Measurements from ENCODE around the gene LEMD3.
"Not testable (repeated sequence)": the region's sequence is repeated elsewhere in the genome, so short reads cannot be mapped to it uniquely, and the experiment has no call there.

The LEMD3 gene

DNA sequence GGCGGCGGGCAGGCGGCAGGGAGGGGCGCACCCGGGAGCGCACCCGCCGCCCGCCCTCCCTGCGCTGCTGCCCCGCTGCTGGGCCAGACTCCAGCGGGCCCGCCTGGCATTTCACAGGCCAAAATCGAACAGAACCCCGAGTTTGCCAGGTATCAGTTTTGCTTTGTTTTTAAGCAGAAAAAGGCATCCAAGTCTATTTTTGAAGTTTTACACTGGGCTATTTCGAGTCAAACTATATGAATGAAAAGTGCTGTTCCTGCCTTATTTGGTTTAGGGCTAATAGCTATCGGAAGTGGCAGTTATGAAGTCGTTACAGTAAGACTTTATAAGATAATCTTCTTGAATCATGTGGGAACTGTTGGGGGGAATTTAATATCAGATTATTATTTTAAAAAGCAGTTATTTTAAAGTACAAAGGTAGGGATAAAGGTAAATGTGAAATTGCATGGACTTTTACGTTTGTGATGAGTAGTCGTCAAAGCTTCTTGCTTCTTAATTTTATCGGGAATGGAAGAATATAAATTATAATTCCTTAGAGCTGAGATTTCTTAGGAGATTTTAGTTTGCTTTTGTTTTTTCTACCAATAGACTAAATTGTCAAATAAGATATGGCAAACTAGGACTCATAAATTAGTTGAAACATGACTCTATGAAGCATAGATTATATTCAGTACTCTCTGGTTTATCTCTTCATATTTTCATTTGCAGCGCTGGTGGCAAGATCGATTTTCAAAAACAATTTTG lies 110.2 kb downstream of the LEMD3 start:
- no peak for DNase-seq

DNA sequence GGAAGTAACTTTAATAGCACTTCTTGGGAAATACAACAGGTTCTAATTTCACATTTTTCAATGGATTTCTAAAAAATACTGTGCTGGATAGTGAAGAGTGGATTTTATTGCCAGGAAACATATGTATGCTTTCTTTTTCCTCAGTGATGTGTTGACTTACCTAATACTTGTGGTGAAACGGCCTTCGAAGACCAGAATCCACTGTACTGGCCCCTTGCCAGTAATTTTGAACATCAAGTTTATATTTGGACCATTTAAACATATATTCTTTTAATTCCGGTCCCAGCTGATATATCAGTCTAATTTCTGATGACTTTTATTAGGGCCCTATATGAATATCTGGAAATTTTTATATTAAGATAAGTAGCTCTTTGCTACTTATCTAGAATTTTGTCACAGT lies 110.9 kb downstream of the LEMD3 start:
- DNase-seq, result no peak

DNA sequence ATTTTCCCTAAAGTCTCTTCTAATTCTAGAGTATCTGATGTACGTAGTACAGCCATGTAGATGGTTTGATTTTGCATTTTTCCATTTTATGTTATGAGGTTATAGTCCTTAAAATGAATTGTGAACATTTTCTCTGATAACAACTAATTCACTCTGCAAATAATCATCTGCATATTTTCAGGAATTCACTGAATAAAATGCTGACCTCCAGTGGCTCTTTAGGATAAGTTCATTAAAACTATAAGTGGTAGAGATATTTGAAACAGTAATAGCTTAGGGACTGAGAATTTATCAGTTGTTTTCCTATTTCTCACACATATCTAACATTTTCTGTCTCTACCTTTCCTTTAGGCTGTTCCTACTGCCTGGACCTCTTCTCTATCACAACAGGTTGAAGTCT lies 113.5 kb downstream of the LEMD3 start:
- no peak for DNase-seq

DNA sequence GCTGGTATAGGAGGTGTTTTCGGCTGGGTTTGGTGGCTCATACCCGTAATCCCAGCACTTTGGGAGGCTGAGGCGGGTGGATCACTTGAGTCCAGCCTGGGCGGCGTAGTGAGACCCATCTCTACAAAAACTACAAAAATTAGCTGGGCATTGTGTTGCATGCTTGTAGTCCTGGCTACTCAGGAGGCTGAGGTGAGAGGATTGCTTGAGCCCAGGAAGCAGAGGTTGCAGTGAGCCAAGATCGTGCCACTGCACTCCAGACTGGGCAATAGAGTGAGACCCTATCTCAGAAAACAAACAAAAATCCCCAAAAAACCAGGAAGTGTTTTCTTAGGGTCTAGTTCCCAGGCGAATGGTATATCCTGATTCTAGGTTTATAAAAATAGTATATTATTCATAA lies 116.1 kb downstream of the LEMD3 start:
- not testable (repeated sequence) for DNase-seq

DNA sequence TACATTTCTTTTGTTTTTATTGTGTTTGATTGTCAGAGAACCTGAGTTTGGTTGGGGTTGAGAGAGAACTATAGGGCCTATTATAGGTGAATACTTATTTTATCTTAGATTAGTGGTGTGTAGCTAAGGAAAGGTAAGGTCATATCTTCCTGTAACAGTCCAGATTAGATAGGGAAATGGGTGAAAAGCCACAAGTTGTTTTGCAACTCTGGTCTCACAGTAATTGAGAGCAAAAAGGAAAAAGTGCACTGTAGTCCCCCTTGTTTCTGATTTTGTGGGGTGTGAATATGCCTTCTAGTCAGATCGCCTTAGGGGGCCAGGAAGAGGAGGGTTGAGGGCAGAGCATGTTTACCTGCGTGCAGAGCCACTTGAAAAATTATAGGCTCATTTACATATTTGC lies 118.0 kb downstream of the LEMD3 start:
- no peak for DNase-seq

DNA sequence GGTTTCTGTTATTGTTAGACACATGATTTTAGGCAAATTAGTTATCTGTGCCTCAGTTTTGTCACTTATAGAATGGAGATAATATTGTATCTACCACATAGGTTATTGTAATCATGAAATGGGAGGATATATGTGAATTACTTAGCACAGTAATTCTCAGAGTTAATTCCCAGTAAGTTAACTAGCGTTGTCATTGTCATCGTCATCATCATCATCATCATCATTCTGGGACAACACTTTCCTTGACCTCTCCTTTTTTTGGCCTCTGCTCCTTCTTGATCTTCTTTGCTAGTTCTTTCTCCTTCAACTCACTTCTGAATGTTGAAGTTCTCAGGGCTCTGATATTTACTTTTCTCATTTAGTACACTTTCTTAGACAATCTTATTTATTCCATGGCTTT lies 122.9 kb downstream of the LEMD3 start:
- no peak for DNase-seq

DNA sequence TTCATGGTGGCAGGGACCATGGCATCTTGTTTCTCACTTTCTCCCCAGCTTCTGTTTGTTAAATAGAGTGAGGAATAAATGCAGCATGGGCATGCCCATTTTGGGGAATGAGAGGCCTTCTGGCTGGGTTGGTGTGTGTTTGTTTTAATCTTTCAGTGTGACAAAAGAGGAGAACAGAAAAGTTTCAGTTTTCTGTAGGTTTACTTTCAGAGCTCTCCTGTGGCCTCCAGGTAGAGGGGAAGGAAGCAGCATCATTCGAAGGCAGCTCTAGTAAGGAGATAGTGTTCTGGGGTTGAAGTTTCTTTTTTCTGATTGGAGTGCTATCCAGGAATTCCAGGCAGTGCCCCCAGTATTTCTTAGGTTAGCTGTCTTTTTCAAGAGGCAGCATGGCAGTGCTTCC lies 124.4 kb downstream of the LEMD3 start:
- no peak for DNase-seq

DNA sequence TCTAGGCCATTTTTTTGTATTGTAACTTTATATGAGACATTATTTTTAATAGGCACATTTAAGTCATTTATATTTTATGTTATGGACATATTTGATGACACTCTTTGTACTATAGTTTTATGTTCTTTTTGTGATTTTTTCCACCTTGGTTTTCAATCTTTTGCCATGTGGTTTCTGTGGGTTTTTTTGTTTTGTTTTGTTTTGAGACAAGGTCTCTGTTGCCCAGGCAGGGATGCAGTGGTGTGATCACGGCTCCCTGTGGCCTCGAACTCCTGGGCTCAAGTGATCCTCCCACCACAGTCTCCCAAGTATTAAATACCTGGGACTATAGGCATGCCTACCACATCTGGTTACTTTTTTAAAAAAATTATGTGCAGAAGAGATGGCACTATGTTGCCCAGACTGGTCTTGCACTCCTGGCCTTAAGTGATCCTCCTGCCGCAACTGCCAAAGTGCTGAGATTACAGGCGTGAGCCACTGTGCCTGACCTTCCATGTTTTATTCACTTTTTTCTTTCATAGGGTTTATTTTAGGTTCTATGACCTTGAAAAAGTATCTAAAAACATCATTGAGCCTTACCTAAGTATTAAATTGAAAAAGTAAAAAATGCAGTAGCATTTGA lies 125.4 kb downstream of the LEMD3 start:
- no peak for DNase-seq

DNA sequence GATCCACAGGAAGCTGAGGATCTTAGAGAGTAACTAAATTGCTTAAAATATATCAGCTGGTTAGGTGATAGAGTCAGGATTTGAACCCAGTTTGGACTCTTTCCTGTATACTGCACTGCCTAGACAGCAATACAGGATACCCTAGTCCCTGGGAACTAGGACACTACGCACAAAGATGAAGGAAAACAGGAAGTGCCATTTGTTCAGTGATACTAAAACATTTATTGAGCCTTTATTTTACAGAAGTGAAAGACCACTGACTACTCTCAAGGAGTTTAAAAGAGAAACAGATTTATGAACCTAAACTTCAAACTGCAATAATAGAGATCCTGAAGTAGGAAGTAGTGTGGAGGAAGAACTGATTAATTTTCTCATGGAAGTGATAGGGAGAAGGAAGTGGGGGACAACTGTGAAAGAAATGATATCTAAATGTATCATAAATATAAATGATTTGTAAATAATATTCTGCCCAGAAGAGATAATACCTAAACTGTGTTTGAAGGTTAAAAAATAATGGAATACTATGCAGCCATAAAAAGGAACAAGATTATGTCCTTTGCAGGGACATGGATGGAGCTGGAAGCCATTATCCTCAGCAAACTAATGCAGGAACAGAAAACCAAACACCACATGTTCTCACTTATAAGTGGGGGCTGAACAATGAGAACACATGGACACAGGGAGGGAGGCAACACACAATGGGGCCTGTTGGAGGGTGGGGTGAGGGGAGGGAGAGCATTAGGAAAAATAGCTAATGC lies 127.3 kb downstream of the LEMD3 start:
- no peak for DNase-seq

Measured in cortex of kidney (tissue), 1 donor.